ENCODE data around the gene ZKSCAN4.

DNA sequence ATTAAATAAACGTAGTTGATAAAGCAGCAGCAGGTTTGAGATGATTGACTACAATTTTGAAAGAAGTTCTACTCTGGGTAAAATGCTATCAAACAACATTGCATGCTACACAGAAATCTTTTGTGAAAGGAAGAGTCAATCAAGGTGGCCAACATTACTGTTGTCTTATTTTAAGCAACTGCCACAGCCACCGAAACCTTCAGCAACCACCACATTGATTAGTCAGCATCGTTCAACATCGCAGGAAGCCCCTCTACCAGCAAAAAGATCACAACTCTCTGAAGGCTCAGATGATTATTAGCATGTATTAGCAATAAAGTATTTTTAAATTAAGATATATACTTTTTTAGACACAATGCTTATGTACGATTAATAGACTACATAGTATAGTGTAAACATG lies 43.3 kb upstream of the ZKSCAN4 start:
- TF ChIP-seq, protein P1, sequence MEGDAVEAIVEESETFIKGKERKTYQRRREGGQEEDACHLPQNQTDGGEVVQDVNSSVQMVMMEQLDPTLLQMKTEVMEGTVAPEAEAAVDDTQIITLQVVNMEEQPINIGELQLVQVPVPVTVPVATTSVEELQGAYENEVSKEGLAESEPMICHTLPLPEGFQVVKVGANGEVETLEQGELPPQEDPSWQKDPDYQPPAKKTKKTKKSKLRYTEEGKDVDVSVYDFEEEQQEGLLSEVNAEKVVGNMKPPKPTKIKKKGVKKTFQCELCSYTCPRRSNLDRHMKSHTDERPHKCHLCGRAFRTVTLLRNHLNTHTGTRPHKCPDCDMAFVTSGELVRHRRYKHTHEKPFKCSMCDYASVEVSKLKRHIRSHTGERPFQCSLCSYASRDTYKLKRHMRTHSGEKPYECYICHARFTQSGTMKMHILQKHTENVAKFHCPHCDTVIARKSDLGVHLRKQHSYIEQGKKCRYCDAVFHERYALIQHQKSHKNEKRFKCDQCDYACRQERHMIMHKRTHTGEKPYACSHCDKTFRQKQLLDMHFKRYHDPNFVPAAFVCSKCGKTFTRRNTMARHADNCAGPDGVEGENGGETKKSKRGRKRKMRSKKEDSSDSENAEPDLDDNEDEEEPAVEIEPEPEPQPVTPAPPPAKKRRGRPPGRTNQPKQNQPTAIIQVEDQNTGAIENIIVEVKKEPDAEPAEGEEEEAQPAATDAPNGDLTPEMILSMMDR (IDR thresholded peaks at IDR 0.05): no peak
- TF ChIP-seq POLR2A (IDR thresholded peaks at IDR 0.05): no peak
